ENCODE measurements around the gene ERBB4. TPM values are rescaled to one million over a fixed set of nuclear protein-coding genes. Genes with fewer than 3 reads are reported as not detected.

Gene ERBB4
- total RNA-seq, 1 donor from 2014 or later, result 0.17 TPM

- no peak for DNase-seq
Measured at GRCh38 chr2:211513446-211513845, 1025.2 kb downstream of the ERBB4 start.

- DNase-seq, result no peak
Measured at GRCh38 chr2:211512806-211513205, 1025.8 kb downstream of the ERBB4 start.

GRCh38 chr2:211503856-211504255, 1034.7 kb downstream of the ERBB4 start:
- no peak for DNase-seq

- no peak for DNase-seq
Measured at GRCh38 chr2:211503198-211503597, 1035.4 kb downstream of the ERBB4 start.

GRCh38 chr2:211498551-211499205, 1039.9 kb downstream of the ERBB4 start:
- no peak for DNase-seq

GRCh38 chr2:211495339-211495738, 1043.3 kb downstream of the ERBB4 start:
- DNase-seq, result no peak

GRCh38 chr2:211494536-211494935, 1044.1 kb downstream of the ERBB4 start:
- no peak for DNase-seq

GRCh38 chr2:211494085-211494484, 1044.5 kb downstream of the ERBB4 start:
- no peak for DNase-seq

- DNase-seq, result no peak
Measured at GRCh38 chr2:211487733-211488132, 1050.9 kb downstream of the ERBB4 start.

- no peak for DNase-seq
Measured at GRCh38 chr2:211479536-211480150, 1059.0 kb downstream of the ERBB4 start.

- DNase-seq, result no peak
Measured at GRCh38 chr2:211477537-211478275, 1060.9 kb downstream of the ERBB4 start.

GRCh38 chr2:211473116-211473515, 1065.5 kb downstream of the ERBB4 start:
- no peak for DNase-seq

- DNase-seq, result no peak
Measured at GRCh38 chr2:211469664-211470059, 1068.9 kb downstream of the ERBB4 start.

GRCh38 chr2:211468877-211469663, 1069.5 kb downstream of the ERBB4 start:
- no peak for DNase-seq

- no peak for DNase-seq
Measured at GRCh38 chr2:211468217-211468616, 1070.4 kb downstream of the ERBB4 start.

- DNase-seq, result no peak
Measured at GRCh38 chr2:211463397-211463796, 1075.2 kb downstream of the ERBB4 start.

- no peak for DNase-seq
Measured at GRCh38 chr2:211458974-211459373, 1079.6 kb downstream of the ERBB4 start.

- no peak for DNase-seq
Measured at GRCh38 chr2:211457325-211457724, 1081.3 kb downstream of the ERBB4 start.

- peak; percentile 69 for DNase-seq
Measured at GRCh38 chr2:211455216-211455841, 1083.3 kb downstream of the ERBB4 start.

- no peak for DNase-seq
Measured at GRCh38 chr2:211454679-211455078, 1083.9 kb downstream of the ERBB4 start.

- DNase-seq, result no peak
Measured at GRCh38 chr2:211453311-211453887, 1085.2 kb downstream of the ERBB4 start.

GRCh38 chr2:211451642-211452041, 1087.0 kb downstream of the ERBB4 start:
- DNase-seq, result no peak
